ENCODE results near the gene FAM53B. TPM values are rescaled to one million over a fixed set of nuclear protein-coding genes. Genes with fewer than 3 reads are reported as not detected.

The FAM53B gene
- total RNA-seq, 2 donors from 2014 or later: 68.5 to 69.2 TPM

DNA sequence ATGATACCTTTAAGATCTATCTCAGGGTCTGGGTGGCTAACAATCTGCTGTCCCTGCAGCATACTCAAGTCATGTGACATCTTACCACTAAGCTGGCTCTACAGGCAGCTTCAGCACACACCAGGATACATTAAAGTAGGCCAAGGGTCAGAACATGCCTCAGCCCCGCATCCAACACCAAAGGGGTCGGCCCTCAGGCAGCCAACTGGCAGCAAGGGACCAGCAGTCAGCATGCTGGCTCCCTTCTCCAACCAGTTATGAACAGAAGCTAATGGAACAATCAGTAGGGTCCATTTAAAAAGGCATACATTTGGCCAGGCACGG lies 37.1 kb downstream of the FAM53B start:
- Mint-ChIP-seq H3K27ac (peak overlapping the region; percentile 100), H3K27me3 (no peaks in the 10 kb centered on the region), H3K4me3 (peak overlapping the region; percentile 50), H3K36me3 (ENCODE audit: low read depth) (peaks cover 5% of the 10 kb centered on the region), H3K4me1 (peaks cover 80% of the 10 kb centered on the region)
- DNase-seq (no peak), ATAC-seq (no peak)
- H3K9me3 ChIP-seq (ENCODE audit: control insufficient read depth, low read length, poor library complexity, severe bottlenecking): no peaks in the 10 kb centered on the region

DNA sequence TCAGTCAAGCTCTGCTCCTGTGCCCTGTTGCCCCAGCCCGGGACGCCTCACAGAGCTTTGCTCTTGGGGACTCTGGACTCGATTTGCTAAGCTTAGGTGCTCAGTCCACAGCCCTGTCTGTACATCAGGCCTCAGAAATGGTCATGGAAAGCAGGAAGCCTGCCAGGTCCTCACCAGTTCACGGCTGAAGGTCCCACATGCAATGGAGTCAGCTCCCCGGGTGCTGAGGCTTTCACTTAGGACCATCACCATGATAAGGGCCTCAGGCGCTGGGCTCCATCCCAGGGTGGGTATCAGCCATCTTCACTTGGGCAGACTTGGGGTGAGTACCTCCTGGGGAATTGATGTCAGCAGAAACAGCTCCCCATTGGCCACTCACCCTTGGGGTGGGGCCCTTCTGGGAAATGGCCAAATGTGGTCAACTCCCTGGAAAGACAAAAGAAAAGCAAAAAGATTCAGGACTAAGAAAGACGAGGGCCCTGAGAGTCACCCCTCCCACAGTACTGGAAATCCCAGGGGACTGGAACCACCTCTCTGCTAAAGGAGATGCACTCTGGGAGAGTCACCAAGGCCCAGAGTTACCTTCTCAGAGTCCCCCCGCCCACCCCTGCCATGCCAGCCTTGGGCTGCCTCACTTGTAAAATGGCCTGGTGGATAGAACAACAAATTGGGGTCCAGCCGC lies 37.6 kb downstream of the FAM53B start:
- DNase-seq (no peak), ATAC-seq (no peak)
- Mint-ChIP-seq H3K4me3 (peak overlapping the region; percentile 75), H3K27ac (peak overlapping the region; percentile 100), H3K36me3 (ENCODE audit: low read depth) (peaks cover 5% of the 10 kb centered on the region), H3K27me3 (no peaks in the 10 kb centered on the region), H3K4me1 (peaks cover 84% of the 10 kb centered on the region)
- no peaks in the 10 kb centered on the region for H3K9me3 ChIP-seq (ENCODE audit: control insufficient read depth, low read length, poor library complexity, severe bottlenecking)

- DNase-seq (no peak), ATAC-seq (no peak)
- H3K4me1 Mint-ChIP-seq: peaks cover 88% of the 10 kb centered on the region
- H3K27ac Mint-ChIP-seq: peak overlapping the region; percentile 100
- peaks cover 5% of the 10 kb centered on the region for H3K36me3 Mint-ChIP-seq (ENCODE audit: low read depth)
- peak overlapping the region; percentile 75 for H3K4me3 Mint-ChIP-seq
- no peaks in the 10 kb centered on the region for H3K27me3 Mint-ChIP-seq
- H3K9me3 ChIP-seq (ENCODE audit: control insufficient read depth, low read length, poor library complexity, severe bottlenecking): no peaks in the 10 kb centered on the region
These were observed 38.2 kb downstream of the FAM53B start for GRCh38 chr10:124705817-124706461.

GRCh38 chr10:124705381-124705740 lies 38.8 kb downstream of the FAM53B start:
- H3K27me3 Mint-ChIP-seq: no peaks in the 10 kb centered on the region
- peak overlapping the region; percentile 100 for H3K27ac Mint-ChIP-seq
- DNase-seq: no peak
- H3K9me3 ChIP-seq (ENCODE audit: control insufficient read depth, low read length, poor library complexity, severe bottlenecking): no peaks in the 10 kb centered on the region
- H3K4me1 Mint-ChIP-seq: peaks cover 86% of the 10 kb centered on the region
- no peak for ATAC-seq
- no peak overlapping the region for H3K4me3 Mint-ChIP-seq
- H3K36me3 Mint-ChIP-seq (ENCODE audit: low read depth): peaks cover 2% of the 10 kb centered on the region

- peaks cover 85% of the 10 kb centered on the region for H3K4me1 Mint-ChIP-seq
- no peak for ATAC-seq
- H3K36me3 Mint-ChIP-seq (ENCODE audit: low read depth): peaks cover 2% of the 10 kb centered on the region
- DNase-seq: no peak
- H3K4me3 Mint-ChIP-seq: peak overlapping the region; percentile 80
- H3K9me3 ChIP-seq (ENCODE audit: control insufficient read depth, low read length, poor library complexity, severe bottlenecking): no peaks in the 10 kb centered on the region
- H3K27me3 Mint-ChIP-seq: no peaks in the 10 kb centered on the region
- H3K27ac Mint-ChIP-seq: peak overlapping the region; percentile 100
These were observed 39.5 kb downstream of the FAM53B start for GRCh38 chr10:124704428-124705380.

GRCh38 chr10:124703778-124704427 lies 40.3 kb downstream of the FAM53B start:
- no peak for DNase-seq
- Mint-ChIP-seq H3K4me3 (peak overlapping the region; percentile 72), H3K27ac (peak overlapping the region; percentile 100), H3K36me3 (ENCODE audit: low read depth) (peaks cover 4% of the 10 kb centered on the region), H3K27me3 (no peaks in the 10 kb centered on the region), H3K4me1 (peaks cover 82% of the 10 kb centered on the region)
- no peak for ATAC-seq
- no peaks in the 10 kb centered on the region for H3K9me3 ChIP-seq (ENCODE audit: control insufficient read depth, low read length, poor library complexity, severe bottlenecking)

GRCh38 chr10:124703372-124703771 lies 40.8 kb downstream of the FAM53B start:
- Mint-ChIP-seq H3K27me3 (no peaks in the 10 kb centered on the region), H3K4me3 (peak overlapping the region; percentile 72), H3K36me3 (ENCODE audit: low read depth) (peaks cover 4% of the 10 kb centered on the region), H3K27ac (peak overlapping the region; percentile 100), H3K4me1 (peaks cover 84% of the 10 kb centered on the region)
- no peaks in the 10 kb centered on the region for H3K9me3 ChIP-seq (ENCODE audit: control insufficient read depth, low read length, poor library complexity, severe bottlenecking)
- no peak for ATAC-seq
- no peak for DNase-seq

GRCh38 chr10:124701881-124702656 lies 42.1 kb downstream of the FAM53B start:
- peak overlapping the region; percentile 85 for H3K4me3 Mint-ChIP-seq
- H3K27ac Mint-ChIP-seq: peak overlapping the region; percentile 100
- H3K27me3 Mint-ChIP-seq: no peaks in the 10 kb centered on the region
- peaks cover 4% of the 10 kb centered on the region for H3K36me3 Mint-ChIP-seq (ENCODE audit: low read depth)
- DNase-seq: peak in 1 of 3 donors; percentile 30
- no peaks in the 10 kb centered on the region for H3K9me3 ChIP-seq (ENCODE audit: control insufficient read depth, low read length, poor library complexity, severe bottlenecking)
- ATAC-seq: peak; percentile 62
- H3K4me1 Mint-ChIP-seq: peaks cover 84% of the 10 kb centered on the region

DNA sequence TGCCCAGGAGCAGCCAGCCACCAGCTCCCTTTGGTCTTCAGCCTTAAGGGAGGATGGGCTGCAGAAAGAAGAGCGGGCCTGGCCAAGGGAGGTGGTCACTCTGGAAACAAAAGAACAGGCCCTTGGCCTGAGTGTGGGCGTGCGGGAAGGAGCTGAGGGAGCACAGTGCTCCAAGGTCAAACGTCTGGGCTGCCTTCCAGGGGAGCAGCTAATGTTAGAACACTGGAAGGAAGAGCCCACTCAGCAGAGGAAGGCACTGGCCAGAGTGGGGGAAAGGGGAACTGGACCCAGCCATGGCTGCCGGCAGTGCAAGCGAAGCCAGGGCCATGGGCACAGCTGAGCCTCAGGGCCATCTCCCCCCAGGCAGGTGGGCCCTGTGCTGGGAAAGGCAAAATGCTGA lies 42.7 kb downstream of the FAM53B start:
- ATAC-seq: no peak
- H3K27ac Mint-ChIP-seq: peak overlapping the region; percentile 100

GRCh38 chr10:124701038-124701365 lies 43.2 kb downstream of the FAM53B start:
- peaks cover 4% of the 10 kb centered on the region for H3K36me3 Mint-ChIP-seq (ENCODE audit: low read depth)
- DNase-seq (no peak), ATAC-seq (no peak)
- no peaks in the 10 kb centered on the region for H3K9me3 ChIP-seq (ENCODE audit: control insufficient read depth, low read length, poor library complexity, severe bottlenecking)
- no peaks in the 10 kb centered on the region for H3K27me3 Mint-ChIP-seq
- H3K4me3 Mint-ChIP-seq: peak overlapping the region; percentile 80
- H3K27ac Mint-ChIP-seq: peak overlapping the region; percentile 100
- peaks cover 87% of the 10 kb centered on the region for H3K4me1 Mint-ChIP-seq

More for the DNA sequence above, 42.7 kb downstream of the FAM53B start:
- Mint-ChIP-seq H3K4me1 (peaks cover 87% of the 10 kb centered on the region), H3K4me3 (peak overlapping the region; percentile 85), H3K27me3 (no peaks in the 10 kb centered on the region), H3K36me3 (ENCODE audit: low read depth) (peaks cover 4% of the 10 kb centered on the region)
- no peaks in the 10 kb centered on the region for H3K9me3 ChIP-seq (ENCODE audit: control insufficient read depth, low read length, poor library complexity, severe bottlenecking)
- no peak for DNase-seq

GRCh38 chr10:124700293-124701037 lies 43.7 kb downstream of the FAM53B start:
- Mint-ChIP-seq H3K4me3 (peak overlapping the region; percentile 31), H3K36me3 (ENCODE audit: low read depth) (peaks cover 4% of the 10 kb centered on the region), H3K27me3 (no peaks in the 10 kb centered on the region), H3K4me1 (peaks cover 83% of the 10 kb centered on the region), H3K27ac (peak overlapping the region; percentile 100)
- H3K9me3 ChIP-seq (ENCODE audit: control insufficient read depth, low read length, poor library complexity, severe bottlenecking): no peaks in the 10 kb centered on the region
- DNase-seq (no peak), ATAC-seq (no peak)
